Kidney epithelial cell (primary cell): Measurements from ENCODE around the gene PSEN1. TPM values are rescaled to one million over a fixed set of nuclear protein-coding genes. Genes with fewer than 3 reads are reported as not detected.

Experiments used
- DNase-seq: peaks from one replicate; pipeline ENCODE4 v3.0.0-alpha.2; 2010; ENCODE audit warnings: low read depth
- H3K27me3 ChIP-seq: 2 replicates; pipeline ENCODE4 v1.6.0; 2011; ENCODE audit warnings: low read length; ENCODE audit not compliant: control insufficient read depth, insufficient read depth
- H3K36me3 ChIP-seq: 2 replicates; pipeline ENCODE4 v1.5.1; 2011; ENCODE audit warnings: low read length; ENCODE audit not compliant: control insufficient read depth, insufficient read depth
- H3K4me3 ChIP-seq: 2 replicates; pipeline ENCODE4 v1.5.1; 2011; ENCODE audit warnings: low read depth, mild to moderate bottlenecking, control low read depth, low read length
- total RNA-seq: library from RNA; depleted of rRNA; stranded (reverse); fragments of >200 nt; gene quantifications from 2 replicates; pipeline ENCODE4 v1.2.3, GENCODE V29; 2015
- TF ChIP-seq, protein P1 (sequence below): IDR thresholded peaks from 2 replicates; pipeline ENCODE4 v1.5.1; 2011; ENCODE audit warnings: mild to moderate bottlenecking, moderate library complexity, low read length, control low read depth, inconsistent platforms; ENCODE audit not compliant: insufficient read depth, poor library complexity, severe bottlenecking

The PSEN1 gene
- total RNA-seq, 1 donor from 2014 or later: 73.6 TPM

DNA sequence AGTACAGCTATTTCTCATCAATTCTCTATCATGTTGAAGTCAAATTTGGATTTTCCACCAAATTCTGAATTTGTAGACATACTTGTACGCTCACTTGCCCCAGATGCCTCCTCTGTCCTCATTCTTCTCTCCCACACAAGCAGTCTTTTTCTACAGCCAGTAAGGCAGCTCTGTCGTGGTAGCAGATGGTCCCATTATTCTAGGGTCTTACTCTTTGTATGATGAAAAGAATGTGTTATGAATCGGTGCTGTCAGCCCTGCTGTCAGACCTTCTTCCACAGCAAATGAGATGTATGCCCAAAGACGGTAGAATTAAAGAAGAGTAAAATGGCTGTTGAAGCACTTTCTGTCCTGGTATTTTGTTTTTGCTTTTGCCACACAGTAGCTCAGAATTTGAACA is 83.8 kb downstream of the PSEN1 start:
- TF ChIP-seq, protein P1, sequence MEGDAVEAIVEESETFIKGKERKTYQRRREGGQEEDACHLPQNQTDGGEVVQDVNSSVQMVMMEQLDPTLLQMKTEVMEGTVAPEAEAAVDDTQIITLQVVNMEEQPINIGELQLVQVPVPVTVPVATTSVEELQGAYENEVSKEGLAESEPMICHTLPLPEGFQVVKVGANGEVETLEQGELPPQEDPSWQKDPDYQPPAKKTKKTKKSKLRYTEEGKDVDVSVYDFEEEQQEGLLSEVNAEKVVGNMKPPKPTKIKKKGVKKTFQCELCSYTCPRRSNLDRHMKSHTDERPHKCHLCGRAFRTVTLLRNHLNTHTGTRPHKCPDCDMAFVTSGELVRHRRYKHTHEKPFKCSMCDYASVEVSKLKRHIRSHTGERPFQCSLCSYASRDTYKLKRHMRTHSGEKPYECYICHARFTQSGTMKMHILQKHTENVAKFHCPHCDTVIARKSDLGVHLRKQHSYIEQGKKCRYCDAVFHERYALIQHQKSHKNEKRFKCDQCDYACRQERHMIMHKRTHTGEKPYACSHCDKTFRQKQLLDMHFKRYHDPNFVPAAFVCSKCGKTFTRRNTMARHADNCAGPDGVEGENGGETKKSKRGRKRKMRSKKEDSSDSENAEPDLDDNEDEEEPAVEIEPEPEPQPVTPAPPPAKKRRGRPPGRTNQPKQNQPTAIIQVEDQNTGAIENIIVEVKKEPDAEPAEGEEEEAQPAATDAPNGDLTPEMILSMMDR: no peak
- no peak for DNase-seq
- peaks cover 1% of the 10 kb centered on the region for H3K36me3 ChIP-seq
- H3K4me3 ChIP-seq: no peak overlapping the region
- H3K27me3 ChIP-seq: no peaks in the 10 kb centered on the region

DNA sequence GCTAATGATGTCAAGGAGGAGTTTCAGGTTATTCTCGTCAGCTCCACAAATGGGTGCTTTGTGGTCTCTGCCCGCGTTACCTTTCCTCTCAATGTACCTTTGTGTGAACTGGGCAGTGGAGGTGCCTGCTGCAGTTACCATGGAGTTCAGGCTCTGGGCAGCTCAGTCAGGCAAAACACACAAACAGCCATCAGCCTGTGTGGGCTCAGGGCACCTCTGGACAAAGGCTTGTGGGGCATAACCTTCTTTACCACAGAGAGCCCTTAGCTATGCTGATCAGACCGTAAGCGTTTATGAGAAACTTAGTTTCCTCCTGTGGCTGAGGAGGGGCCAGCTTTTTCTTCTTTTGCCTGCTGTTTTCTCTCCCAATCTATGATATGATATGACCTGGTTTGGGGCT is 84.3 kb downstream of the PSEN1 start:
- H3K27me3 ChIP-seq: no peaks in the 10 kb centered on the region
- peaks cover 1% of the 10 kb centered on the region for H3K36me3 ChIP-seq
- H3K4me3 ChIP-seq: no peak overlapping the region
- no peak for DNase-seq
- TF ChIP-seq, protein P1: no peak

DNA sequence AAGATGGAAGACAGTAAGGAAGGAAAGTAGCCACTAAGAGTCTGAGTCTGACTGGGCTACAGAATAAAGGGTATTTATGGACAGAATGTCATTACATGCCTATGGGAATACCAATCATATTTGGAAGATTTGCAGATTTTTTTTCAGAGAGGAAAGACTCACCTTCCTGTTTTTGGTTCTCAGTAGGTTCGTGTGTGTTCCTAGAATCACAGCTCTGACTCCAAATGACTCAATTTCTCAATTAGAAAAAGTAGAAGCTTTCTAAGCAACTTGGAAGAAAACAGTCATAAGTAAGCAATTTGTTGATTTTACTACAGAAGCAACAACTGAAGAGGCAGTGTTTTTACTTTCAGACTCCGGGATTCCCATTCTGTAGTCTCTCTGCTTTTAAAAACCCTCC is 85.6 kb downstream of the PSEN1 start:
- Histone ChIP-seq H3K4me3 (no peak overlapping the region), H3K36me3 (peaks cover 1% of the 10 kb centered on the region), H3K27me3 (no peaks in the 10 kb centered on the region)
- no peak for DNase-seq
- TF ChIP-seq, protein P1: no peak

DNA sequence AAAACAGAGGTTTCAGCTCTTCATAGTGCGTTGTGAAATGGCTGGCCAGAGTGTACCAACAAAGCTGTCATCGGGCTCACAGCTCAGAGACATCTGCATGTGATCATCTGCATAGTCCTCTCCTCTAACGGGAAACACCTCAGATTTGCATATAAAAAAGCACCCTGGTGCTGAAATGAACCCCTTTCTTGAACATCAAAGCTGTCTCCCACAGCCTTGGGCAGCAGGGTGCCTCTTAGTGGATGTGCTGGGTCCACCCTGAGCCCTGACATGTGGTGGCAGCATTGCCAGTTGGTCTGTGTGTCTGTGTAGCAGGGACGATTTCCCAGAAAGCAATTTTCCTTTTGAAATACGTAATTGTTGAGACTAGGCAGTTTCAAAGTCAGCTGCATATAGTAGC is 86.7 kb downstream of the PSEN1 start:
- Histone ChIP-seq H3K4me3 (no peak overlapping the region), H3K36me3 (peaks cover 1% of the 10 kb centered on the region), H3K27me3 (no peaks in the 10 kb centered on the region)
- DNase-seq: no peak
- TF ChIP-seq, protein P1: no peak

DNA sequence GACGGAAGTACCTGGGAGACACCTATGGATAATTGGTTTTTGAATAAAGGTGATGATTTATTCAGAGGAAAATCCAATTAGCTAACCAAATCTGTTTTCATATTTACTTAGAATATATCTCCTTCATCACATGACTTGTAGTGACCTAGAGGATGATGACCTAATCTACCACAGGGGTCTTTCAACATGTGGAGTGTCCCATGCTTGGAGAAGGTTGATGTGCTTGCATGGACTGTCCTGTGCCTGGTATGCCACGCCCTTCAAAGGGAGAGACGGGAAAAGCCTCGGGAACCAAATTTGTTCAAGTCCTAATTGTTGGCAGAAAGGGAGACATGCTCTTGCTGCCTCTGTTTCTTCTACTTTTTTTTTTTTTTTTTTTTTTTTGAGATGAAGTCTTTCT is 89.2 kb downstream of the PSEN1 start:
- no peaks in the 10 kb centered on the region for H3K27me3 ChIP-seq
- H3K36me3 ChIP-seq: peaks cover 1% of the 10 kb centered on the region
- TF ChIP-seq, protein P1: no peak
- H3K4me3 ChIP-seq: no peak overlapping the region
- DNase-seq: no peak

DNA sequence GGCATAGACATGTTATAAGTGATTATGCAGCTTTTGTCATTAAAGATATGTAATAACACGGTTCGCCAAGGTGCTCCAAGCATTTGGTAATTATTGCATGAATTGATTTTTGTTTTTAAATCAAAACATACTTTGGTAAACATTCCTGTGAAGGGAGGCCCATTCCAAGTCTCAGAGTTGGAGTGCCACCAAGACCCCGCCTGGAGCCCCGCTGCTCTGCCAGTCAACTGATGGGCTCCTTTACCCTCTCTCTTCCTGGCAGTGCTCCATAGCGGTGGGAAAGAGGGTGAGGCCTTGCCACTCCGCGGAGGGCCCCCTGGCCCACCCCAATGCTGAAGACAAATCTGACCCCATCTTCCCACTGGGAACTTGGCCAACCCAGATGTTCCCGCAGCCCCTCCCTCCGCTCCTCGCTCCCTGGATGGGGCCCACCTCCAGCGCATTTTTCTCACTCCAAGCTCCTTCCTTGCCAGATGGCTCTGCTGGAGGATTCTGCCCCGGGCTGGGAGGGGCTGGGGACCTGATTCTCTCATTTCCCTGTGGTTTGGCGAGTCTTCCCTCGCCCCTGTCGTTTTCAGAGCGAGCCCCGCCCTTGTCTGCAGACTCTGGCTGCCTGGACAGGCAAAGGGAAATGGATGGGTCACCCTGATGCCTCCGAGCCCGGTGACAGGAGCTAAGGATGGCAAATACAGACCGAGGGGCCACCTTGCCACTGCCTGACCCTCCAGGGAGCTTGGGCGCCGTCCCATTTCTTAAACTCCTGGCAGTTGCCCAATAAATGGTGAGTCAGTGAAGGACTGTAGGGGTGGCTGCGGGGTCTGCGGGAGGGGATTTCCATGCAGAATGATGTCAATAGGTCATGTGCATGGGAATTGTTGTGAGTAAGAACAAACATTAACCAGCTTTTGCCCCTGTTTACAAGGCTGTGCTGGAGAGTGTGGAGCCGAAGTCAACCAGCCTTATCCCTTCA is 91.8 kb downstream of the PSEN1 start:
- no peaks in the 10 kb centered on the region for H3K27me3 ChIP-seq
- H3K36me3 ChIP-seq: no peaks in the 10 kb centered on the region
- peak; percentile 95 for DNase-seq
- TF ChIP-seq, protein P1: no peak
- no peak overlapping the region for H3K4me3 ChIP-seq
